SH-SY5Y (cell line): ENCODE data around the gene CXCL3.

Experiments
- GATA2 ChIP-seq: IDR thresholded peaks from 2 replicates; pipeline ENCODE4 v1.6.1; 2011; ENCODE audit warnings: mild to moderate bottlenecking, low read depth, low read length
- GATA3 ChIP-seq: IDR thresholded peaks from 2 replicates; pipeline ENCODE4 v1.6.1; 2011; ENCODE audit warnings: low read depth, mild to moderate bottlenecking, low read length, moderate library complexity

- no peak for TF ChIP-seq GATA3
- TF ChIP-seq GATA2, result no peak
Observed at GRCh38 chr4:73988061-73988460, 50.4 kb downstream of the CXCL3 start, which contains the start of gene PPBP.
